Heart right ventricle (tissue), 16 donors: ENCODE measurements around the gene ADPGK. TPM values are rescaled to one million over a fixed set of nuclear protein-coding genes. Genes with fewer than 3 reads are reported as not detected.

Experiments used
- ATAC-seq, 8 donors: fragments of 200-7000 bp; cut with Tn5 transposase; one replicate each; pipeline ENCODE4 v1.9.1; 2020; ENCODE audit warnings: mild to moderate bottlenecking in 8 of 8, moderate library complexity in 8 of 8, moderate number of reproducible peaks in 1 of 8
- DNase-seq, 2 donors: peaks; one replicate each; pipeline ENCODE4 v3.0.0-alpha.2; 2020
- H3K27ac ChIP-seq, 10 donors: fragments of 200-600 bp; sonication (generic) in 2 of 10; one replicate each; pipeline versions ENCODE4 v1.5.0 to v1.8.0; 2020 to 2022; ENCODE audit warnings: mild to moderate bottlenecking in 3 of 10
- H3K27me3 ChIP-seq, 7 donors: fragments of 200-600 bp; one replicate each; pipeline ENCODE4 v1.8.0; 2021 to 2022; ENCODE audit warnings: mild to moderate bottlenecking in 2 of 7
- H3K36me3 ChIP-seq, 9 donors: fragments of 200-600 bp; sonication (generic) in 1 of 9; one replicate each; pipeline versions ENCODE4 v1.5.0 to v1.8.0; 2020 to 2022; ENCODE audit warnings: mild to moderate bottlenecking in 2 of 9
- H3K4me1 ChIP-seq, 9 donors: fragments of 200-600 bp; sonication (generic) in 1 of 9; one replicate each; pipeline versions ENCODE4 v1.5.0 to v1.8.0; 2020 to 2022; ENCODE audit warnings: mild to moderate bottlenecking in 4 of 9
- H3K4me3 ChIP-seq, 10 donors: fragments of 200-600 bp; sonication (generic) in 2 of 10; one replicate each; pipeline versions ENCODE4 v1.5.0 to v1.8.0; 2020 to 2022; ENCODE audit warnings: mild to moderate bottlenecking in 7 of 10, moderate library complexity in 2 of 10
- H3K9me3 ChIP-seq, 11 donors: fragments of 200-600 bp in 10 of 11; sonication (generic) in 2 of 11; one replicate each; pipeline versions ENCODE4 v1.5.0 to v1.8.0; 2013 to 2022; ENCODE audit warnings: mild to moderate bottlenecking in 2 of 11, control low read depth in 1 of 11, moderate library complexity in 1 of 11
- WGBS, 2 donors: extraction: QIAGEN DNeasy Blood & Tissue Kit; methylation state at CpG; one replicate each; pipeline ENCODE4 v1.1.7; 2013; ENCODE audit warnings: inconsistent platforms in 1 of 2; 5-methylcytosine and 5-hydroxymethylcytosine counted together
- intact Hi-C, 10 donors: fragments of 100-400 bp; cut with DNase I; formaldehyde crosslinking; loops; one replicate each; pipeline versions ENCODE4 v1.11.1 to v1.14.2; 2022
- polyA plus RNA-seq, 2 donors: library from polyadenylated mRNA; stranded (reverse); fragments of 200-250 nt; gene quantifications; one replicate each; pipeline ENCODE4 v1.2.3, GENCODE V29; 2013
- total RNA-seq, 10 donors: library from RNA; stranded (reverse); fragmentation: NEBNext Ultra II Directional in 3 of 10; extraction: Animal tissue kit (Norgen Biotek cat#: 25700) in 3 of 10; gene quantifications; one replicate each; pipeline versions ENCODE4 v1.2.1 to v1.2.4, GENCODE V29; 2021 to 2023
- TF ChIP-seq, protein P1 (sequence below), 9 donors: fragments of 200-600 bp; sonication (generic) in 2 of 9; IDR thresholded peaks; one replicate each; pipeline versions ENCODE4 v1.5.0 to v1.8.0; 2021 to 2022; ENCODE audit warnings: antibody characterized with exemption in 9 of 9, mild to moderate bottlenecking in 5 of 9, moderate library complexity in 1 of 9
- donor health status: Arrhythmogenic right ventricular cardiomyopathy.
- donor health status: ischemic (EF 13 %, LVEDD 7.1; RV severe dilation, severe dysfunction).
- donor health status: healthy with polysubstance abuse.
- donor health status: DM: no; HTN: yes; CAD: no.
- donor health status: DM: no; HTN: no; CAD: no.
- donor health status: ischemic (EF 25% LVEDD 6.9; RV normal size, moderate dysfunction).
- donor health status: ischemic (EF 25% LVEDD 5.7; RV mildly dilated, moderate dysfunction).
- donor health status: healthy.
- donor health status: DM: yes; HTN: yes; CAD: no.
- donor health status: Ischemic cardiomyopathy.
- donor health status: ischemic (EF 35%, LVEDD 5.7; RV mildly dilated, moderate dysfunction).
- donor health status: nonischemic (EF 11% LVEDD 7.7; RV severe dilation, severe dysfunction).
- donor health status: DM: yes; HTN: yes; CAD: no.
- donor health status: PGD.
- donor health status: ischemic (EF 29% LVEDD 5.4; RV normal size, mild dysfunction).
- donor health status: nonischemic (EF 23%, LVEDD 6.1; RV moderate dilation, normal function).

ADPGK gene
- total and polyA plus RNA-seq, 12 donors = 6.4 to 22.8 (median 10.9) TPM

GRCh38 chr15:72781631-72782030 lies 1.9 kb downstream of the ADPGK start:
- no peaks in the 10 kb centered on the region for H3K27me3 ChIP-seq
- no peaks in the 10 kb centered on the region for H3K9me3 ChIP-seq
- H3K36me3 ChIP-seq = peaks cover 0 to 35% (median 0%) of the 10 kb centered on the region in 9 donors
- TF ChIP-seq, protein P1, sequence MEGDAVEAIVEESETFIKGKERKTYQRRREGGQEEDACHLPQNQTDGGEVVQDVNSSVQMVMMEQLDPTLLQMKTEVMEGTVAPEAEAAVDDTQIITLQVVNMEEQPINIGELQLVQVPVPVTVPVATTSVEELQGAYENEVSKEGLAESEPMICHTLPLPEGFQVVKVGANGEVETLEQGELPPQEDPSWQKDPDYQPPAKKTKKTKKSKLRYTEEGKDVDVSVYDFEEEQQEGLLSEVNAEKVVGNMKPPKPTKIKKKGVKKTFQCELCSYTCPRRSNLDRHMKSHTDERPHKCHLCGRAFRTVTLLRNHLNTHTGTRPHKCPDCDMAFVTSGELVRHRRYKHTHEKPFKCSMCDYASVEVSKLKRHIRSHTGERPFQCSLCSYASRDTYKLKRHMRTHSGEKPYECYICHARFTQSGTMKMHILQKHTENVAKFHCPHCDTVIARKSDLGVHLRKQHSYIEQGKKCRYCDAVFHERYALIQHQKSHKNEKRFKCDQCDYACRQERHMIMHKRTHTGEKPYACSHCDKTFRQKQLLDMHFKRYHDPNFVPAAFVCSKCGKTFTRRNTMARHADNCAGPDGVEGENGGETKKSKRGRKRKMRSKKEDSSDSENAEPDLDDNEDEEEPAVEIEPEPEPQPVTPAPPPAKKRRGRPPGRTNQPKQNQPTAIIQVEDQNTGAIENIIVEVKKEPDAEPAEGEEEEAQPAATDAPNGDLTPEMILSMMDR (IDR thresholded peaks at IDR 0.05) = no peak
- ATAC-seq = no peak
- peak overlapping the region in 1 of 10 donors; percentile 99 for H3K27ac ChIP-seq
- H3K4me3 ChIP-seq = peak overlapping the region in 2 of 10 donors; percentile 99 to 100
- no peak for DNase-seq
- H3K4me1 ChIP-seq = peaks cover 0 to 43% (median 24%) of the 10 kb centered on the region in 9 donors
- WGBS, 2 donors = 84 to 85% methylated on average over 6 of the region's 6 CpGs
- intact Hi-C loops = loop anchor here in 7 of 10 donors (5.0 to 10.0 kb wide), 4 partner anchors 271 to 493 kb away; partner anchors contain the start of gene NEO1 (in 2 of the 7)

- TF ChIP-seq, protein P1 (IDR thresholded peaks at IDR 0.05) = no peak
- DNase-seq (no peak), ATAC-seq (no peak)
- peaks cover 0 to 55% (median 7%) of the 10 kb centered on the region in 9 donors for H3K36me3 ChIP-seq
- H3K27ac ChIP-seq = no peak overlapping the region
- WGBS, 2 donors = 81 to 89% methylated on average over 6 of the region's 6 CpGs
- H3K4me3 ChIP-seq = no peak overlapping the region
- H3K9me3 ChIP-seq = no peaks in the 10 kb centered on the region
- H3K27me3 ChIP-seq = no peaks in the 10 kb centered on the region
- intact Hi-C loops = no loop called here
- H3K4me1 ChIP-seq = peaks cover 0 to 46% (median 19%) of the 10 kb centered on the region in 9 donors
Observed at GRCh38 chr15:72778796-72779195, 4.8 kb downstream of the ADPGK start.

GRCh38 chr15:72774696-72775383 lies 8.7 kb downstream of the ADPGK start:
- ATAC-seq (no peak), DNase-seq (no peak)
- Histone ChIP-seq H3K4me3 (no peak overlapping the region), H3K27ac (peak overlapping the region in 1 of 10 donors; percentile 54), H3K27me3 (no peaks in the 10 kb centered on the region), H3K36me3 (peaks cover 0 to 78% (median 16%) of the 10 kb centered on the region in 9 donors), H3K9me3 (no peaks in the 10 kb centered on the region), H3K4me1 (peaks cover 0 to 17% (median 0%) of the 10 kb centered on the region in 9 donors)
- TF ChIP-seq, protein P1 (IDR thresholded peaks at IDR 0.05) = no peak
- 82 to 90% methylated on average over 2 of the region's 2 CpGs for WGBS, 2 donors
- intact Hi-C loops = no loop called here

DNA sequence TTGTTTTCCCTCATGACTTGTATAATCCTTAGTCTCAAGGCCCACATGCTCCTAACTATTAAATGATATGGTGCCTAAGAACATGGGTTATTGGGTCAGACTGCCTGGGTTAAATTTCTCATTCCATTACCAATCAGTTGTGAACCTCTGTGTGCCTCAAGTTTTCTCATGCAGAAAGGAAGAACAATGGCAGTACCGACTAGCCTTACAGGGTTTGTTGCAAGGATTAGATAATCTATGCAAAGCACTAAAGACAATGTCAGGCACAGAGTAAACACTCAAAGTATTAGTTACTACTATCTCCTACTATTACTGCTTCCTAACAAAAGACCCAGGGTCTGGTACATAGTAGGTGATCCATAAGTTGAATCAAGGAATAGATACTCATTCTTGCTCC lies 12.2 kb downstream of the ADPGK start:
- intact Hi-C loops = no loop called here
- ATAC-seq (no peak), DNase-seq (no peak)
- peaks cover 0 to 22% (median 6%) of the 10 kb centered on the region in 11 donors for H3K9me3 ChIP-seq
- TF ChIP-seq, protein P1 (IDR thresholded peaks at IDR 0.05) = no peak
- peaks cover 0 to 95% (median 24%) of the 10 kb centered on the region in 9 donors for H3K36me3 ChIP-seq
- H3K27me3 ChIP-seq = no peaks in the 10 kb centered on the region
- H3K4me3 ChIP-seq = no peak overlapping the region
- WGBS, 2 donors = 68 to 70% methylated on average over 1 of the region's 1 CpG
- no peak overlapping the region for H3K27ac ChIP-seq
- H3K4me1 ChIP-seq = peaks cover 0 to 17% (median 0%) of the 10 kb centered on the region in 9 donors
